Measurements from ENCODE around the gene ZNF564.
"Not testable (repeated sequence)": the region's sequence is repeated elsewhere in the genome, so short reads cannot be mapped to it uniquely, and the experiment has no call there.

Gene ZNF564

GRCh38 chr19:12551060-12551832 is at the start of gene ZNF564:
Gene ZNF564, minus strand, starts transcription at chr19:12551482. Its CDS starts 150 bp downstream, at chr19:12551332.
- DNase-seq (ENCODE audit: low spot score) = peak; percentile 92

GRCh38 chr19:12597594-12597993 is 46.3 kb upstream of the ZNF564 start:
- DNase-seq (ENCODE audit: low spot score) = no peak

GRCh38 chr19:12596927-12597548 is 45.8 kb upstream of the ZNF564 start:
- DNase-seq (ENCODE audit: low spot score) = no peak

GRCh38 chr19:12596485-12596884 is 45.2 kb upstream of the ZNF564 start:
- no peak for DNase-seq (ENCODE audit: low spot score)

GRCh38 chr19:12581100-12581499 is 29.8 kb upstream of the ZNF564 start:
- DNase-seq (ENCODE audit: low spot score) = no peak

- DNase-seq (ENCODE audit: low spot score) = no peak
These were observed 29.0 kb upstream of the ZNF564 start for GRCh38 chr19:12580180-12580694.

- no peak for DNase-seq (ENCODE audit: low spot score)
These were observed 27.4 kb upstream of the ZNF564 start for GRCh38 chr19:12578641-12579040.

GRCh38 chr19:12574036-12574435 is 22.8 kb upstream of the ZNF564 start:
- no peak for DNase-seq (ENCODE audit: low spot score)

- no peak for DNase-seq (ENCODE audit: low spot score)
These were observed 16.7 kb upstream of the ZNF564 start for GRCh38 chr19:12567951-12568350.

GRCh38 chr19:12566380-12566779 is 15.1 kb upstream of the ZNF564 start:
- DNase-seq (ENCODE audit: low spot score) = not testable (repeated sequence)

- peak; percentile 78 for DNase-seq (ENCODE audit: low spot score)
These were observed 12.9 kb upstream of the ZNF564 start for GRCh38 chr19:12564016-12564664.

- no peak for DNase-seq (ENCODE audit: low spot score)
These were observed 4.2 kb upstream of the ZNF564 start for GRCh38 chr19:12555456-12555930.

- no peak for DNase-seq (ENCODE audit: low spot score)
These were observed 4.4 kb downstream of the ZNF564 start for GRCh38 chr19:12546903-12547302.

GRCh38 chr19:12546068-12546467 is 5.2 kb downstream of the ZNF564 start:
- no peak for DNase-seq (ENCODE audit: low spot score)

- DNase-seq (ENCODE audit: low spot score) = no peak
These were observed 6.0 kb downstream of the ZNF564 start for GRCh38 chr19:12545267-12545666.

- no peak for DNase-seq (ENCODE audit: low spot score)
These were observed 6.8 kb downstream of the ZNF564 start for GRCh38 chr19:12544401-12544876.

GRCh38 chr19:12543855-12544254 is 7.4 kb downstream of the ZNF564 start:
- no peak for DNase-seq (ENCODE audit: low spot score)

- DNase-seq (ENCODE audit: low spot score) = no peak
These were observed 24.0 kb downstream of the ZNF564 start for GRCh38 chr19:12527034-12527836.

GRCh38 chr19:12526542-12526941 is 24.7 kb downstream of the ZNF564 start:
- no peak for DNase-seq (ENCODE audit: low spot score)

GRCh38 chr19:12521996-12522395 is 29.3 kb downstream of the ZNF564 start:
- DNase-seq (ENCODE audit: low spot score) = no peak

- no peak for DNase-seq (ENCODE audit: low spot score)
These were observed 37.7 kb downstream of the ZNF564 start for GRCh38 chr19:12513531-12514061.

Measured in hematopoietic multipotent progenitor cell treated with erythropoietin and hydrocortisone succinate and interleukin-3 and kit ligand, for 15 days (in vitro differentiated cells).